A549 (cell line): ENCODE data around the gene DDX10. TPM values are rescaled to one million over a fixed set of nuclear protein-coding genes. Genes with fewer than 3 reads are reported as not detected.
A peak's percentile ranks its signal among the peaks of the same experiment; 100 is the strongest.

Experiments
- ATAC-seq, 2 experiments: fragments of 200-7000 bp in 1 of 2; fragments of >200 bp in 1 of 2; cut with Nextera tagmentation in 1 of 2; cut with Tn5 transposase in 1 of 2; 3 replicates each; pipeline versions ENCODE4 v1.8.0 to v1.9.1; 2018 to 2020; ENCODE audit warnings: mild to moderate bottlenecking in 1 of 2, moderate library complexity in 1 of 2
- CTCF ChIA-PET: fragments of 300-600 bp; sonication (Branson Sonifier 250); formaldehyde crosslinking; extraction: SDS; loops from one replicate; lab custom pipeline; 2021; ENCODE audit warnings: antibody characterized with exemption, inconsistent platforms; lab: Yijun Ruan, JAX
- POLR2A ChIA-PET: fragments of 350-600 bp; formaldehyde crosslinking; extraction: SDS; loops from one replicate; lab custom pipeline; 2021; ENCODE audit warnings: antibody characterized with exemption, inconsistent platforms; lab: Yijun Ruan, JAX
- DNase-seq, 2 experiments: peaks; one replicate each; pipeline versions ENCODE4 v3.0.0 to v3.0.0-alpha.2; 2011 to 2016; ENCODE audit warnings: low read depth in 1 of 2, low spot score in 1 of 2
- FAIRE-seq: peaks from 2 replicates; lab custom pipeline; 2011; peaks lifted over from hg19 to GRCh38; lab: Jason Lieb, UNC
- H3K27ac ChIP-seq, 2 experiments: fragments of >200 bp; sonication (Bioruptor Twin); formaldehyde crosslinking; 3 replicates each; pipeline ENCODE4 v1.5.1; 2016 to 2017
- H3K4me1 ChIP-seq: fragments of >200 bp; sonication (Bioruptor Twin); formaldehyde crosslinking; 3 replicates; pipeline ENCODE4 v1.6.1; 2016
- H3K4me2 ChIP-seq: fragments of >200 bp; sonication (Bioruptor Twin); formaldehyde crosslinking; 3 replicates; pipeline ENCODE4 v1.6.1; 2016
- H3K4me3 ChIP-seq: fragments of >200 bp; sonication (Bioruptor Twin); formaldehyde crosslinking; 3 replicates; pipeline ENCODE4 v1.5.1; 2016
- H3K9me3 ChIP-seq: fragments of >200 bp; sonication (Bioruptor Twin); formaldehyde crosslinking; 3 replicates; pipeline ENCODE4 v1.6.1; 2016
- BHLHE40 ChIP-seq: IDR thresholded peaks from 2 replicates; pipeline ENCODE4 v1.6.1; 2012; ENCODE audit warnings: low read depth, low read length, inconsistent platforms
- CBX2 ChIP-seq: fragments of 200-600 bp; sonication (generic); IDR thresholded peaks from 2 replicates; pipeline ENCODE4 v1.6.1; 2016; ENCODE audit warnings: low read depth, mild to moderate bottlenecking, borderline replicate concordance
- CEBPB ChIP-seq, 2 experiments: fragments of >200 bp in 1 of 2; sonication (Bioruptor Twin) in 1 of 2; formaldehyde crosslinking in 1 of 2; IDR thresholded peaks; 2 replicates each; pipeline ENCODE4 v1.6.1; 2012 to 2016
- CHD2 ChIP-seq: fragments of 150-350 bp; IDR thresholded peaks from 2 replicates; pipeline ENCODE4 v1.6.1; 2014; ENCODE audit warnings: low read length; ENCODE audit not compliant: partially characterized antibody
- CHD4 ChIP-seq: fragments of 200-600 bp; sonication (generic); IDR thresholded peaks from 2 replicates; pipeline ENCODE4 v1.6.1; 2016; ENCODE audit warnings: antibody characterized with exemption, mild to moderate bottlenecking, borderline replicate concordance
- E2F6 ChIP-seq: IDR thresholded peaks from 2 replicates; pipeline ENCODE4 v1.6.1; 2012; ENCODE audit warnings: low read depth, borderline replicate concordance
- EHF ChIP-seq: fragments of 250-450 bp; sonication (Bioruptor Pico); IDR thresholded peaks from 2 replicates; pipeline ENCODE4 v1.5.0; 2020; ENCODE audit warnings: mild to moderate bottlenecking
- ELK1 ChIP-seq: fragments of 150-350 bp; IDR thresholded peaks from 2 replicates; pipeline ENCODE4 v1.6.1; 2014; ENCODE audit warnings: low read depth, mild to moderate bottlenecking, low read length
- ESRRA ChIP-seq: fragments of 150-350 bp; IDR thresholded peaks from 2 replicates; pipeline ENCODE4 v1.6.1; 2014; ENCODE audit warnings: mild to moderate bottlenecking, low read length, borderline replicate concordance
- FOXS1 ChIP-seq: fragments of 250-450 bp; sonication (Bioruptor Pico); IDR thresholded peaks from 2 replicates; pipeline ENCODE4 v1.5.0; 2020; ENCODE audit warnings: mild to moderate bottlenecking, moderate library complexity
- GATA3 ChIP-seq: IDR thresholded peaks from 2 replicates; pipeline ENCODE4 v1.6.1; 2012; ENCODE audit warnings: borderline replicate concordance
- HDAC2 ChIP-seq: fragments of 200-600 bp; sonication (generic); IDR thresholded peaks from 2 replicates; pipeline ENCODE4 v1.6.1; 2016
- HMGXB4 ChIP-seq: fragments of 250-450 bp; sonication (Bioruptor Pico); IDR thresholded peaks from 2 replicates; pipeline ENCODE4 v1.5.0; 2021; ENCODE audit warnings: mild to moderate bottlenecking, moderate library complexity, borderline replicate concordance
- HOXB13 ChIP-seq: fragments of 250-450 bp; sonication (Bioruptor Pico); IDR thresholded peaks from 2 replicates; pipeline ENCODE4 v1.5.0; 2020; ENCODE audit warnings: low read depth, mild to moderate bottlenecking, moderate library complexity
- HOXB5 ChIP-seq: fragments of 250-450 bp; sonication (Bioruptor Pico); IDR thresholded peaks from 2 replicates; pipeline ENCODE4 v1.5.0; 2020; ENCODE audit warnings: mild to moderate bottlenecking, moderate library complexity
- JUN ChIP-seq, 2 experiments: fragments of >200 bp; sonication (Bioruptor Twin); formaldehyde crosslinking; IDR thresholded peaks; 2 replicates in 1 of 2; 3 replicates in 1 of 2; pipeline ENCODE4 v1.6.1; 2016 to 2017
- KDM1A ChIP-seq: fragments of 200-600 bp; sonication (generic); IDR thresholded peaks from 2 replicates; pipeline ENCODE4 v1.6.1; 2016; ENCODE audit warnings: low read depth, mild to moderate bottlenecking
- MAFK ChIP-seq: fragments of 450-650 bp; IDR thresholded peaks from 2 replicates; pipeline ENCODE4 v1.6.1; 2014; ENCODE audit not compliant: partially characterized antibody
- MAX ChIP-seq: IDR thresholded peaks from 2 replicates; pipeline ENCODE4 v1.6.1; 2012
- MAZ ChIP-seq: fragments of 150-350 bp; IDR thresholded peaks from 2 replicates; pipeline ENCODE4 v1.6.1; 2014; ENCODE audit warnings: antibody characterized with exemption, low read depth, low read length, borderline replicate concordance
- MYC ChIP-seq: IDR thresholded peaks from 2 replicates; pipeline ENCODE4 v1.6.1; 2012; ENCODE audit warnings: mild to moderate bottlenecking, inconsistent platforms, low read length, improper control_type of control experiment, borderline replicate concordance
- NFE2L2 ChIP-seq: fragments of 150-350 bp; conservative IDR thresholded peaks from 2 replicates; pipeline ENCODE4 v1.6.1; 2014; ENCODE audit warnings: low read length
- NPAS2 ChIP-seq: fragments of 250-450 bp; sonication (Bioruptor Pico); IDR thresholded peaks from 2 replicates; pipeline ENCODE4 v1.8.0; 2022; ENCODE audit warnings: mild to moderate bottlenecking, moderate library complexity, borderline replicate concordance
- NR3C1 ChIP-seq: fragments of >200 bp; sonication (Bioruptor Twin); formaldehyde crosslinking; IDR thresholded peaks from 3 replicates; pipeline ENCODE4 v1.6.1; 2017
- PHF8 ChIP-seq: fragments of 200-600 bp; sonication (generic); IDR thresholded peaks from 2 replicates; pipeline ENCODE4 v1.6.1; 2016; ENCODE audit warnings: low read depth, mild to moderate bottlenecking, antibody characterized with exemption, moderate library complexity, borderline replicate concordance
- POLR2AphosphoS2 ChIP-seq: conservative IDR thresholded peaks from 2 replicates; pipeline ENCODE4 v1.6.1; 2012; ENCODE audit warnings: low read length, improper control_type of control experiment, inconsistent platforms
- RARB ChIP-seq: fragments of 250-450 bp; sonication (Bioruptor Pico); IDR thresholded peaks from 2 replicates; pipeline ENCODE4 v1.8.0; 2021; ENCODE audit warnings: mild to moderate bottlenecking, moderate library complexity
- REST ChIP-seq: fragments of 200-600 bp; sonication (generic); IDR thresholded peaks from 2 replicates; pipeline ENCODE4 v1.6.1; 2016; ENCODE audit warnings: antibody characterized with exemption, mild to moderate bottlenecking, moderate library complexity
- RFX5 ChIP-seq: fragments of 450-650 bp; IDR thresholded peaks from 2 replicates; pipeline ENCODE4 v1.7.1; 2014; ENCODE audit warnings: antibody characterized with exemption, mild to moderate bottlenecking, moderate library complexity
- SREBF2 ChIP-seq: fragments of 450-650 bp; IDR thresholded peaks from 2 replicates; pipeline ENCODE4 v1.6.1; 2014; ENCODE audit warnings: mild to moderate bottlenecking, moderate library complexity
- TFCP2L1 ChIP-seq: fragments of 250-450 bp; sonication (Bioruptor Pico); IDR thresholded peaks from 2 replicates; pipeline ENCODE4 v1.5.0; 2021; ENCODE audit warnings: mild to moderate bottlenecking
- USF2 ChIP-seq: fragments of 450-650 bp; IDR thresholded peaks from 2 replicates; pipeline ENCODE4 v1.6.1; 2014; ENCODE audit warnings: antibody characterized with exemption
- ZC3H11A ChIP-seq: fragments of 450-650 bp; IDR thresholded peaks from 2 replicates; pipeline ENCODE4 v1.6.1; 2014; ENCODE audit warnings: antibody characterized with exemption, mild to moderate bottlenecking
- ZFP36 ChIP-seq: fragments of 450-650 bp; IDR thresholded peaks from 2 replicates; pipeline ENCODE4 v1.6.1; 2014; ENCODE audit warnings: borderline replicate concordance; ENCODE audit not compliant: partially characterized antibody
- ZNF302 ChIP-seq: fragments of 250-450 bp; sonication (Bioruptor Pico); IDR thresholded peaks from 2 replicates; pipeline ENCODE4 v1.9.0; 2021; ENCODE audit warnings: inconsistent platforms, mild to moderate bottlenecking, moderate library complexity
- ZSCAN20 ChIP-seq: fragments of 250-450 bp; sonication (Bioruptor Pico); IDR thresholded peaks from 2 replicates; pipeline ENCODE4 v1.8.0; 2022; ENCODE audit warnings: mild to moderate bottlenecking, moderate library complexity
- WGBS: methylation state at CpG from one replicate; pipeline ENCODE4 v1.1.6; 2017; ENCODE audit errors: missing lambda C conversion rate; 5-methylcytosine and 5-hydroxymethylcytosine counted together
- polyA plus RNA-seq, 4 experiments: library from polyadenylated mRNA; depleted of rRNA in 3 of 4; stranded (reverse); fragments of >200 nt; fragmentation: RNase III in 1 of 4; extraction: RNeasy Plus Mini Kit Qiagen cat#74134 plus additional on column Dnase treatment in 1 of 4; gene quantifications; 2 replicates in 3 of 4; 3 replicates in 1 of 4; pipeline ENCODE4 v1.2.3, GENCODE V29; 2011 to 2017

Gene DDX10
- polyA plus RNA-seq, 2 of the 4 experiments (the other 2 are of a cell fraction) = 46.0 to 189 TPM

- peak overlapping the region; percentile 91 to 92 for H3K27ac ChIP-seq
- ATAC-seq (peak; percentile 92 to 97), FAIRE-seq (peak; percentile 56), DNase-seq (peak; percentile 61 to 92)
- H3K4me2 ChIP-seq = peak overlapping the region; percentile 83
- ChIA-PET CTCF (no interaction called here), POLR2A (no interaction called here)
- H3K4me1 ChIP-seq = peaks cover 59% of the 10 kb centered on the region
- WGBS = 0% methylated on average over 1 of the region's 1 CpG
- H3K4me3 ChIP-seq = peak overlapping the region; percentile 60
- no peaks in the 10 kb centered on the region for H3K9me3 ChIP-seq
- TF ChIP-seq GATA3 = peak; percentile 91
- TF ChIP-seq NPAS2 (CRISPR knock-in tag) = no peak
- TF ChIP-seq HOXB13 = no peak
- no peak for TF ChIP-seq SREBF2
- 0 out of 2 replicates have a peak, but pooled peaks have one; percentile 5 for TF ChIP-seq FOXS1
- TF ChIP-seq E2F6 = no peak
- no peak for TF ChIP-seq ZFP36
- TF ChIP-seq POLR2AphosphoS2 = no peak
- no peak for TF ChIP-seq REST
- TF ChIP-seq TFCP2L1 = no peak
- TF ChIP-seq NFE2L2 = peak; percentile 92
- TF ChIP-seq ZNF302 (CRISPR knock-in tag) = no peak
- TF ChIP-seq USF2 = no peak
- TF ChIP-seq HMGXB4 (CRISPR knock-in tag) = no peak
- peak; percentile 64; the same call in 1 of the 2 replicates for TF ChIP-seq MAX
- TF ChIP-seq JUN (IDR thresholded peaks at IDR 0.05) = peak; percentile 82 to 93
- TF ChIP-seq NR3C1 = no peak
- no peak for TF ChIP-seq PHF8
- TF ChIP-seq HDAC2 = no peak
- no peak for TF ChIP-seq ESRRA
- TF ChIP-seq CBX2 = no peak
- no peak for TF ChIP-seq KDM1A
- no peak; the same call in 1 of the 2 replicates for TF ChIP-seq ZSCAN20 (CRISPR knock-in tag)
- no peak for TF ChIP-seq RARB
- TF ChIP-seq MYC = no peak
- no peak for TF ChIP-seq EHF
- no peak for TF ChIP-seq CHD2
- peak; percentile 85 to 92 for TF ChIP-seq CEBPB (IDR thresholded peaks at IDR 0.05)
- 0 out of 2 replicates have a peak, but pooled peaks have one; percentile 44 for TF ChIP-seq HOXB5 (CRISPR knock-in tag)
- no peak for TF ChIP-seq RFX5
- no peak for TF ChIP-seq CHD4
- no peak for TF ChIP-seq ELK1
- TF ChIP-seq ZC3H11A = no peak
- TF ChIP-seq MAZ = no peak
- TF ChIP-seq MAFK = peak; percentile 96
- no peak for TF ChIP-seq BHLHE40
These were observed 264.4 kb downstream of the DDX10 start for GRCh38 chr11:108929241-108929640.
